ENCODE data around the gene IRF2BP2. TPM values are rescaled to one million over a fixed set of nuclear protein-coding genes. Genes with fewer than 3 reads are reported as not detected.
A peak's percentile ranks its signal among the peaks of the same experiment; 100 is the strongest.

IRF2BP2 gene
- total and polyA plus RNA-seq, 2 experiments from 2014 or later, result 68.2 to 135 TPM

DNA sequence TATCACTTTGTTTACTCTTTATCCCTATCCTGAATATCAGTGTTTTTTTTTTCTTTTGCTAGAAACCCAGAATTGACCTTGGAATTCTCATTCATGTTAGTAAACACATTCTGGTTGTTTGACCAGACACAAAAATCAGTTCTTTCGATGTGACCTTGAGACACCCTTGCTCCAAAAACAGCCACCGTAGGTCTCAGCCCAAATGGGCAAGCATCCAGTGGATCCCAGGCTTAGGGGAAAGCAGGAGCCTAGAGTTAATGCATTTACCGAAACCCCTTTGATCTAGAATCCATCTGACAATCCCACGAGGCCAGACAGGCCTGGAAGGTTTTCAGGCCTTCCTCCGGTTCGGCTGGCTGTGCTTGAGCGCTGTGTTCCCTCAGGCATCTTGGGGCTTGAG lies 47.6 kb downstream of the IRF2BP2 start:
- TF ChIP-seq EZH2phosphoT487 (IDR thresholded peaks at IDR 0.05; ENCODE audit: low read depth, severe bottlenecking, unreplicated experiment) (no peak), EZH2 (IDR thresholded peaks at IDR 0.05; ENCODE audit: borderline replicate concordance) (no peak)
- TF ChIP-seq, protein P1, sequence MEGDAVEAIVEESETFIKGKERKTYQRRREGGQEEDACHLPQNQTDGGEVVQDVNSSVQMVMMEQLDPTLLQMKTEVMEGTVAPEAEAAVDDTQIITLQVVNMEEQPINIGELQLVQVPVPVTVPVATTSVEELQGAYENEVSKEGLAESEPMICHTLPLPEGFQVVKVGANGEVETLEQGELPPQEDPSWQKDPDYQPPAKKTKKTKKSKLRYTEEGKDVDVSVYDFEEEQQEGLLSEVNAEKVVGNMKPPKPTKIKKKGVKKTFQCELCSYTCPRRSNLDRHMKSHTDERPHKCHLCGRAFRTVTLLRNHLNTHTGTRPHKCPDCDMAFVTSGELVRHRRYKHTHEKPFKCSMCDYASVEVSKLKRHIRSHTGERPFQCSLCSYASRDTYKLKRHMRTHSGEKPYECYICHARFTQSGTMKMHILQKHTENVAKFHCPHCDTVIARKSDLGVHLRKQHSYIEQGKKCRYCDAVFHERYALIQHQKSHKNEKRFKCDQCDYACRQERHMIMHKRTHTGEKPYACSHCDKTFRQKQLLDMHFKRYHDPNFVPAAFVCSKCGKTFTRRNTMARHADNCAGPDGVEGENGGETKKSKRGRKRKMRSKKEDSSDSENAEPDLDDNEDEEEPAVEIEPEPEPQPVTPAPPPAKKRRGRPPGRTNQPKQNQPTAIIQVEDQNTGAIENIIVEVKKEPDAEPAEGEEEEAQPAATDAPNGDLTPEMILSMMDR (IDR thresholded peaks at IDR 0.05; ENCODE audit: poor library complexity), result no peak
- DNase-seq (ENCODE audit: low spot score), result no peak
- H3K4me3 ChIP-seq, result no peak overlapping the region
- H3K27ac ChIP-seq, result peak overlapping the region; percentile 43
- H3K27me3 ChIP-seq, result no peaks in the 10 kb centered on the region
- WGBS (ENCODE audit: low lambda C conversion rate, missing lambda C conversion rate), result 51% methylated on average over 7 of the region's 7 CpGs
- H3K36me3 ChIP-seq (replicated peaks; ENCODE audit: insufficient read depth, low read depth), result no peaks in the 10 kb centered on the region
- no peaks in the 10 kb centered on the region for H3K79me2 ChIP-seq
- H3K9me2 ChIP-seq (replicated peaks; ENCODE audit: insufficient read depth), result no peaks in the 10 kb centered on the region
- H2AFZ ChIP-seq, result peak overlapping the region; percentile 34
- no peaks in the 10 kb centered on the region for H4K20me1 ChIP-seq (ENCODE audit: insufficient read depth, poor library complexity, severe bottlenecking)
- no peak overlapping the region for H3K4me2 ChIP-seq
- H3K4me1 ChIP-seq (ENCODE audit: insufficient read depth), result peaks cover 15% of the 10 kb centered on the region
- no peaks in the 10 kb centered on the region for H3K9me3 ChIP-seq (ENCODE audit: low read depth)

DNA sequence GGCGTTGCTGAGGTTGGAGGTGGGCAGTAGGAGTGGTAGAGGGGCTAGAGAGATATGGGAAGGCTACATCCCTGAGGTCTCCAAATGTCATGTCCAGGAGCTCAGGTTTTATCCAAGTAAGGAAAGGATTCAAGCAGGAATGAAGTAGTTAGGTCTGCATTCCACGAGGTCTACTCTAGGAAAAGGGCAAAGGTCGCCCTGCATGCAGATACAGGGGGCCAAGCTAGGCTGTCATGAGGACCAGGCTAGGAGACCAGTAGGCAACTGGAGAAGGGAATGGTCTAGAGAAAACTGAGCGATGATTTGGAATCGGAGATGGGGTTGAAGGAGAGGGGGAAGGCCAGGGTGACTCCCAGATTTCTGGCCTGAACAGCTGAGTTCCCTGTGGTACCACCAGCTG lies 48.7 kb downstream of the IRF2BP2 start:
- H3K36me3 ChIP-seq (replicated peaks; ENCODE audit: insufficient read depth, low read depth), result no peaks in the 10 kb centered on the region
- TF ChIP-seq EZH2 (IDR thresholded peaks at IDR 0.05; ENCODE audit: borderline replicate concordance) (no peak), EZH2phosphoT487 (IDR thresholded peaks at IDR 0.05; ENCODE audit: low read depth, severe bottlenecking, unreplicated experiment) (no peak)
- TF ChIP-seq, protein P1 (IDR thresholded peaks at IDR 0.05; ENCODE audit: poor library complexity), result no peak
- H3K9me3 ChIP-seq (ENCODE audit: low read depth), result no peaks in the 10 kb centered on the region
- no peaks in the 10 kb centered on the region for H3K9me2 ChIP-seq (replicated peaks; ENCODE audit: insufficient read depth)
- H2AFZ ChIP-seq, result no peak overlapping the region
- no peak overlapping the region for H3K27ac ChIP-seq
- peaks cover 15% of the 10 kb centered on the region for H3K4me1 ChIP-seq (ENCODE audit: insufficient read depth)
- no peak overlapping the region for H3K4me3 ChIP-seq
- no peaks in the 10 kb centered on the region for H3K27me3 ChIP-seq
- no peaks in the 10 kb centered on the region for H3K79me2 ChIP-seq
- H3K4me2 ChIP-seq, result no peak overlapping the region
- WGBS (ENCODE audit: low lambda C conversion rate, missing lambda C conversion rate), result 78% methylated on average over 5 of the region's 5 CpGs
- H4K20me1 ChIP-seq (ENCODE audit: insufficient read depth, poor library complexity, severe bottlenecking), result no peaks in the 10 kb centered on the region
- no peak for DNase-seq (ENCODE audit: low spot score)

DNA sequence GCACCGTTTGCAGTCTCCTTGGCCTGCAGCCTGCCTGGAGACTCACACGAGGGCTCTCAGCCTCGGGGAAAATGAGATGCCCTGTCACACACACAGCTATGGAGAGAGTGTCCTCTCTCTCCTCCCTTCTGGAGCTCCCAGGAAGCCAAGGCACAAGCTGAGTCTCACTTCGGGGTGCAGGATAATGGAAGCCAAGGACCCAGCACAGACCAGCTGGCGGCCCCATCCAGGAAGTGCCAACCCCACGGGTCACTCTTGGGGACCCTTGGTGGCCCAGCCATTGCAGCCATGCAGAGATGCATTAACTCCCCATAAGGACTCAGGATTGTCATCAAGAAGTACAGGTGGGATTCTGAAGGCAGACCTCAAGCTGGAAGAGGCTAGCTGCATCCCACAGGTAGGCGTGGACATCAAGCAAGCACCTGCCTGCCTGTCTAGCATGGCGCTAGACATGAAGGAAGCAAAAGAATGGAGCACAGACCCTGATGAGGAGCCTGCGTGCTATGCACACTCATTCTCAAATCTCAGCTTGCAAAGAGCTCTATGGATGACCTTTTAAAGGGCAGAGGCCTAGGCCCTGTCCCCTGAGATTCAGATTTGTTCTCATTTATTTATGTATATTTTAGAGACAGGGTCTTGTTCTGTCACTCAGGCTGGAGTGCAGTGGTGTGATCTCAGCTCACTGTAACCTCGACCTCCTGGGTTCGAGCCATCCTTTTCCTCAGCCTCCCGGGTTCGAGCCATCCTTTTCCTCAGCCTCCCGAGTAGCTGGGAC lies 49.9 kb downstream of the IRF2BP2 start:
- DNase-seq (ENCODE audit: low spot score), result no peak
- Histone ChIP-seq H3K4me2 (no peak overlapping the region), H3K27ac (no peak overlapping the region)

More for the DNA sequence above, 49.9 kb downstream of the IRF2BP2 start:
- TF ChIP-seq, protein P1 (IDR thresholded peaks at IDR 0.05; ENCODE audit: poor library complexity), result no peak
- Histone ChIP-seq H2AFZ (no peak overlapping the region), H3K79me2 (no peaks in the 10 kb centered on the region), H3K4me1 (ENCODE audit: insufficient read depth) (peaks cover 14% of the 10 kb centered on the region), H3K4me3 (no peak overlapping the region), H3K9me2 (replicated peaks; ENCODE audit: insufficient read depth) (no peaks in the 10 kb centered on the region), H3K9me3 (ENCODE audit: low read depth) (no peaks in the 10 kb centered on the region), H3K27me3 (no peaks in the 10 kb centered on the region), H3K36me3 (replicated peaks; ENCODE audit: insufficient read depth, low read depth) (no peaks in the 10 kb centered on the region), H4K20me1 (ENCODE audit: insufficient read depth, poor library complexity, severe bottlenecking) (no peaks in the 10 kb centered on the region)
- 94% methylated on average over 14 of the region's 14 CpGs for WGBS (ENCODE audit: low lambda C conversion rate, missing lambda C conversion rate)
